SH-SY5Y (cell line): ENCODE data around the gene MAP3K20.

Experiments
- GATA2 ChIP-seq: IDR thresholded peaks from 2 replicates; pipeline ENCODE4 v1.6.1; 2011; ENCODE audit warnings: mild to moderate bottlenecking, low read depth, low read length
- GATA3 ChIP-seq: IDR thresholded peaks from 2 replicates; pipeline ENCODE4 v1.6.1; 2011; ENCODE audit warnings: low read depth, mild to moderate bottlenecking, low read length, moderate library complexity

- TF ChIP-seq GATA2 (no peak), GATA3 (no peak)
These were observed 44.8 kb upstream of the MAP3K20 start for GRCh38 chr2:173030561-173031490.
